Cardiac muscle cell (in vitro differentiated cells and primary cell): Measurements from ENCODE around the gene ZNF277. TPM values are rescaled to one million over a fixed set of nuclear protein-coding genes. Genes with fewer than 3 reads are reported as not detected.
A peak's percentile ranks its signal among the peaks of the same experiment; 100 is the strongest.

Experiments used
- DNase-seq, 2 donors: peaks; one replicate each; pipeline versions ENCODE4 v3.0.0 to v3.0.0-alpha.2; 2010 to 2017; ENCODE audit warnings: low read depth in 1 of 2, low spot score in 1 of 2
- H3K27ac ChIP-seq: fragments of 200-600 bp; sonication (generic); 2 replicates; pipeline ENCODE4 v1.5.1; 2016
- H3K27me3 ChIP-seq: fragments of 200-600 bp; sonication (generic); 2 replicates; pipeline ENCODE4 v1.6.0; 2016; ENCODE audit warnings: control low read depth
- H3K36me3 ChIP-seq: fragments of 200-600 bp; sonication (generic); 2 replicates; pipeline ENCODE4 v1.5.1; 2016; ENCODE audit warnings: control low read depth
- H3K4me1 ChIP-seq: fragments of 200-600 bp; sonication (generic); 2 replicates; pipeline ENCODE4 v1.8.1; 2017; ENCODE audit warnings: low read depth, mild to moderate bottlenecking, mixed run types
- H3K4me3 ChIP-seq: fragments of 200-600 bp; sonication (generic); 2 replicates; pipeline ENCODE4 v1.5.1; 2016; ENCODE audit warnings: mild to moderate bottlenecking
- H3K9me3 ChIP-seq: fragments of 200-600 bp; sonication (generic); 2 replicates; pipeline ENCODE4 v1.5.1; 2017; ENCODE audit warnings: low read depth, mild to moderate bottlenecking, control low read depth
- polyA plus RNA-seq: library from polyadenylated mRNA; unstranded; fragments of >200 nt; fragmentation: Nextera tagmentation; extraction: Ambion mirVana; gene quantifications from 2 replicates; pipeline ENCODE4 v1.2.1, GENCODE V29; 2016
- total RNA-seq: library from RNA; depleted of rRNA; stranded (reverse); fragments of >200 nt; gene quantifications from 2 replicates; pipeline ENCODE4 v1.2.3, GENCODE V29; 2016
- TF ChIP-seq, protein P1 (sequence below): IDR thresholded peaks from 2 replicates; pipeline ENCODE4 v1.5.1; 2012; ENCODE audit warnings: low read depth, mild to moderate bottlenecking, low read length

The ZNF277 gene
- total and polyA plus RNA-seq, 2 experiments from 2014 or later = 9.8 to 22.6 TPM

DNA sequence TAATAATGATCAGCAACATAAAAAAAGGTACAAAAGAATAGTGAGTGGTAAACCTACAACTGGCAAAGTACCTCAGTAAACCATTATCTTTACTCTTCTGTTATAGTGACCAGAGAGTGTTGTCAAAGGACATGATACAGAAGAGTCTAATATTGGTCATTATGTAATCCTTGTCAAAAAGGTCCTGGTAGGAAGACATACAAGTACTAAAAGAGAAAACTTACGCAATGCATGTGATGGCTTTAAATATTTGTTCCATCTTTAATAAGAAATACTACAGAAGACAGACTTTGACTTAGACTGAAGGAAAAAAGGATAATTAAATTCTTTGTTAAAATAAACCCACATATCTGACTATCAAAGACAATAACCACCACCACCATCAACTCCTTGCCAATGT is 6.8 kb upstream of the ZNF277 start:
- TF ChIP-seq, protein P1, sequence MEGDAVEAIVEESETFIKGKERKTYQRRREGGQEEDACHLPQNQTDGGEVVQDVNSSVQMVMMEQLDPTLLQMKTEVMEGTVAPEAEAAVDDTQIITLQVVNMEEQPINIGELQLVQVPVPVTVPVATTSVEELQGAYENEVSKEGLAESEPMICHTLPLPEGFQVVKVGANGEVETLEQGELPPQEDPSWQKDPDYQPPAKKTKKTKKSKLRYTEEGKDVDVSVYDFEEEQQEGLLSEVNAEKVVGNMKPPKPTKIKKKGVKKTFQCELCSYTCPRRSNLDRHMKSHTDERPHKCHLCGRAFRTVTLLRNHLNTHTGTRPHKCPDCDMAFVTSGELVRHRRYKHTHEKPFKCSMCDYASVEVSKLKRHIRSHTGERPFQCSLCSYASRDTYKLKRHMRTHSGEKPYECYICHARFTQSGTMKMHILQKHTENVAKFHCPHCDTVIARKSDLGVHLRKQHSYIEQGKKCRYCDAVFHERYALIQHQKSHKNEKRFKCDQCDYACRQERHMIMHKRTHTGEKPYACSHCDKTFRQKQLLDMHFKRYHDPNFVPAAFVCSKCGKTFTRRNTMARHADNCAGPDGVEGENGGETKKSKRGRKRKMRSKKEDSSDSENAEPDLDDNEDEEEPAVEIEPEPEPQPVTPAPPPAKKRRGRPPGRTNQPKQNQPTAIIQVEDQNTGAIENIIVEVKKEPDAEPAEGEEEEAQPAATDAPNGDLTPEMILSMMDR = no peak
- Histone ChIP-seq H3K4me3 (no peak overlapping the region), H3K9me3 (no peaks in the 10 kb centered on the region), H3K27me3 (no peaks in the 10 kb centered on the region), H3K4me1 (peaks cover 5% of the 10 kb centered on the region), H3K36me3 (no peaks in the 10 kb centered on the region), H3K27ac (no peak overlapping the region)
- DNase-seq = no peak

- TF ChIP-seq, protein P1 = no peak
- Histone ChIP-seq H3K36me3 (no peaks in the 10 kb centered on the region), H3K27ac (no peak overlapping the region), H3K4me1 (peaks cover 5% of the 10 kb centered on the region), H3K9me3 (no peaks in the 10 kb centered on the region), H3K27me3 (no peaks in the 10 kb centered on the region), H3K4me3 (no peak overlapping the region)
- peak in 1 of 2 donors; percentile 42 for DNase-seq
These were observed 5.1 kb upstream of the ZNF277 start for GRCh38 chr7:112201411-112201810.

DNA sequence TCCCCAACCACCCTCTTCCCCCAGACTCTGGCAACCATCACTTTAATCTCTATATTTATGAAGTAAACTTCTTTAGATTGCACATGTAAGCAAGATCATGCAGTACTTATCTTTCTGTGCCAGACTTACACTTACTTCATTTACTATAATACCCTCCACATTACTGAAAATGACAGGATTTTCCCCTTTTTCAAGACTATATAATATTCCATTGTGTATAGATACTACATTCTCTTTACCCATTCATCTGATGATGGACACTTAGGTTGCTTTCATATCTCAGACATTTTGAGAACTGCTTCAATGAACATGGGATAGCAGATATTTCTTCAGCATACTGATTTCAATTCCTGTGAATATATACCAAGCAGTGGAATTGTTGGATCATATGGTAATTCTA is 4.7 kb upstream of the ZNF277 start:
- TF ChIP-seq, protein P1 = no peak
- H3K4me3 ChIP-seq = no peak overlapping the region
- no peaks in the 10 kb centered on the region for H3K36me3 ChIP-seq

GRCh38 chr7:112202816-112203215 is 3.7 kb upstream of the ZNF277 start:
- Histone ChIP-seq H3K36me3 (no peaks in the 10 kb centered on the region), H3K4me1 (peaks cover 9% of the 10 kb centered on the region), H3K4me3 (no peak overlapping the region), H3K27ac (no peak overlapping the region), H3K27me3 (no peaks in the 10 kb centered on the region), H3K9me3 (no peaks in the 10 kb centered on the region)
- peak in 1 of 2 donors; percentile 14 for DNase-seq
- TF ChIP-seq, protein P1 = no peak

More for the DNA sequence above, 4.7 kb upstream of the ZNF277 start:
- no peak for DNase-seq
- Histone ChIP-seq H3K27me3 (no peaks in the 10 kb centered on the region), H3K4me1 (peaks cover 5% of the 10 kb centered on the region), H3K9me3 (no peaks in the 10 kb centered on the region), H3K27ac (no peak overlapping the region)

GRCh38 chr7:112203365-112203739 is 3.1 kb upstream of the ZNF277 start:
- Histone ChIP-seq H3K9me3 (no peaks in the 10 kb centered on the region), H3K4me1 (peaks cover 9% of the 10 kb centered on the region), H3K4me3 (no peak overlapping the region), H3K36me3 (no peaks in the 10 kb centered on the region), H3K27me3 (no peaks in the 10 kb centered on the region), H3K27ac (no peak overlapping the region)
- TF ChIP-seq, protein P1 = no peak
- DNase-seq = no peak
